Upper lobe of left lung (tissue), 4 donors: ENCODE measurements around the gene RASSF5.

ENCODE experiments used
- CTCF ChIP-seq, 6 experiments: fragments of 450-650 bp in 4 of 6; fragments of 200-600 bp in 2 of 6; sonication (generic) in 2 of 6; IDR thresholded peaks; one replicate each; pipeline ENCODE4 v1.5.1; 2016 to 2019; ENCODE audit warnings: antibody characterized with exemption in 6 of 6
- EP300 ChIP-seq, 4 donors: sonication (generic); formaldehyde crosslinking; IDR thresholded peaks; one replicate each; pipeline ENCODE4 v1.5.1; 2017; ENCODE audit warnings: antibody characterized with exemption in 4 of 4, control low read depth in 2 of 4
- POLR2A ChIP-seq, 4 donors: fragments of 450-650 bp; IDR thresholded peaks; one replicate each; pipeline ENCODE4 v1.5.1; 2016 to 2017; ENCODE audit warnings: antibody characterized with exemption in 4 of 4, mild to moderate bottlenecking in 2 of 4

DNA sequence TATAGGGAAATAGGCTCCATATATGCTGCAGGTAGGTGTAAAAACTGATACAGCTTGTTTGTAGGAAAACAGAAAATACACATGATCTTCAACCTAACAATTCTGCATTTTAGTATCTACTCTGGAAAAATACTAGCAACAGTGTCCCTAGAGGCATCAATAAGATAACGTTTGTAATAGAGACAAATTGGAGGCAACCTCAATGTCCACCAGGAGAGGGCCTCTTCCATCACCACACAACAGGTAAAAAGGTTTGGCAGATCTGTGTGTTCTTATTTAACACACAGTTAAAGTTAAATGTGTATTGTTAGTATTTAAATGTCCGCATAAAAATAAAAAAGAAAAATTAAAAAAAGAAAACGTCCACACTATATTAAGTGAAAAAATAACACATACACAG is 99.5 kb downstream of the RASSF5 start:
- peak in 1 of 6 experiments; percentile 39 for TF ChIP-seq CTCF (IDR thresholded peaks at IDR 0.05)
- no peak for TF ChIP-seq EP300 (IDR thresholded peaks at IDR 0.05)
- TF ChIP-seq POLR2A (IDR thresholded peaks at IDR 0.05) = no peak
